Measurements from ENCODE around the gene SPAG6.

GRCh38 chr10:22427890-22428571, 82.7 kb downstream of the SPAG6 start:
- TF ChIP-seq CTCF (IDR thresholded peaks at IDR 0.05; ENCODE audit: low read depth, low read length, missing input control): no peak
- no peak for TF ChIP-seq RAD21 (IDR thresholded peaks at IDR 0.05)
- no peak for TF ChIP-seq ATF3 (IDR thresholded peaks at IDR 0.05)
- TF ChIP-seq GABPA (IDR thresholded peaks at IDR 0.05 in 1 of 2, conservative IDR thresholded peaks at IDR 0.05 in 1 of 2): no peak
- no peak for TF ChIP-seq FOXA2 (IDR thresholded peaks at IDR 0.05)
- no peak for TF ChIP-seq MAX (IDR thresholded peaks at IDR 0.05)
- TF ChIP-seq SP1 (IDR thresholded peaks at IDR 0.05): no peak
- TF ChIP-seq FOXA1 (IDR thresholded peaks at IDR 0.05): no peak
- no peak for TF ChIP-seq TAF1 (conservative IDR thresholded peaks at IDR 0.05)
- no peak for TF ChIP-seq ZBTB33 (IDR thresholded peaks at IDR 0.05)
- no peak for TF ChIP-seq YY1 (IDR thresholded peaks at IDR 0.05)
- no peak for TF ChIP-seq REST (IDR thresholded peaks at IDR 0.05)
- TF ChIP-seq JUND (IDR thresholded peaks at IDR 0.05): no peak
- TF ChIP-seq HNF4G (IDR thresholded peaks at IDR 0.05): no peak

All from liver (tissue), 3 donors.